ENCODE results near the gene ZFAND2B.

The ZFAND2B gene, protein sequence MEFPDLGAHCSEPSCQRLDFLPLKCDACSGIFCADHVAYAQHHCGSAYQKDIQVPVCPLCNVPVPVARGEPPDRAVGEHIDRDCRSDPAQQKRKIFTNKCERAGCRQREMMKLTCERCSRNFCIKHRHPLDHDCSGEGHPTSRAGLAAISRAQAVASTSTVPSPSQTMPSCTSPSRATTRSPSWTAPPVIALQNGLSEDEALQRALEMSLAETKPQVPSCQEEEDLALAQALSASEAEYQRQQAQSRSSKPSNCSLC

DNA sequence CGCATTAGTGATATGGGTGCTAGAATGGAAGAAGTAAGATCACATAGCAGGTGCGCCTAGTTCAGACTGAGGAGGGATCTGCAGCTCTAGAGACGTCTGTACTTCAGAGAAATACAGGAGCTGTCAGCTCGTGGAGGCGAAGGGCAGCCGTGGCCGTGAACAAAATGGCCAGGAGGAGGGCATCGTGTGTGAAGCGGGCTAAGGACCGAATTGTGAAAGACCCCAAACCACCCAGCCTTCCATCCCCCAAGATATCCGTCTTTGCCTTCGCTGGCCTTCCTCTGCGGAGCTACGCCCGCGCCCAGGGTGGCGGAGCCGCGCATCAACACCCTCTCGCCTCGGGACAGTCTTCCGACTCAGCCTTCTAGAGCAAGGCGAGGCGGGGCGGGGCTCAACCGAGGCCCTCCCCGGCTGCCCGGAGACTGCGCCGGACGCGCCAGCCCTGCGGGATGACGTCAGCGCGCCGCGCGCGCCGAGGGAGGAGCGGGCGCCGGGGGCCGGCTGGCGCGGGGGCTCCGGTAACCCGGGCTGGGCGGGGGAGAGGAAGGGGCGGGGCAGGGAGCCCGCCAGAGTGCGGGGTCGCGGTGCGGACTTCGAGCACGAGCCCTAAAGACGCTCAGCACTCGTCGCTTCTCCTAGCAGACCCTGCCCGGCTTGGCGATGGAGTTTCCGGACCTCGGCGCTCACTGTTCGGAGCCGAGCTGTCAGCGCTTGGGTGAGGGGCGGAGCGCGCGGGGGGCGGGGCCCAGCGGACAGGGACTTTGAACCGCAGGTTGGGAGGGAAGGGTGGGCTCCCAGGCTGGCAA is at the start of gene ZFAND2B:
TSS of gene ZFAND2B (plus strand) at position 455 of the 806 bp plus-strand sequence. CDS start at position 661, 206 bp downstream.
- ATAC-seq = peak; percentile 97

DNA sequence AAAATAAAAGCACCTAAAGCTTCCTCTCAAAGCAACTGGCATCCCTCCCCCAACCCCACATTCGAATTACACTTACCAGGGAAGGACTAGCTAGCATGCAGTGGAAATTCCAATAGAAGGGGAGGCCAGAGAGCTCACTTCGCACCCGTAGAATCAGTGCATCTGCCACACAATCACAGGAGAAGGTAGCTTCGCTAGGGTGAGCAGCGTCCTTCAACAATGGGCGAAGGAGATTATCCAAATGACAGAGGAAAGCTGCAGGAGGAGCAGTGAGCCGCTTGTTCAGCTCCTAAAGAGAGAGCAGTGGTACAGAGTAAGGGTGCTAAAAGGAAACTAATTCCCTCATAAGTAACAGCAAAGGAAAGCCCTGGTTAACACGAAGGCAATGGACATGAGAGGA is 49.2 kb upstream of the ZFAND2B start:
- no peak for ATAC-seq
- no peak for DNase-seq

More for the DNA sequence above, at the start of gene ZFAND2B:
- peak; percentile 97 for DNase-seq

DNA sequence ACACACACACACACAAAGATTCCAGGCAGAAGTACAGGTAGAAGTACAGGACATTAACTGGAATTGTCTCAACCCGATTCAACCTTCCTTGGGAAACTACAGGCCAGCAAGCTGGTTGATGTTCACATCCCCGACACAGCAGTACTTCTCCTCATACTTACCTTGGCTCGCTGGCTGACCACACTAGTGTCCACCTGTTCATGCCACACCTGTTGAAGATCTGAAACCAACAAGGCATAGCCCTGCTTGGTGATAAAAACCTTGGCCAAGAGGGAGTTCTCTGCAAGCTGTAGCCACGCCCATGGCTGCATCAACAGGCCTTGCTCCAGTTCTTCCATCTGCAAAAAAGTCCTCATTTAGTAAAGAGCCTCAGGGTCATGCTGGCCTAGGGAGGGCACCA is 48.6 kb upstream of the ZFAND2B start:
- no peak for DNase-seq
- no peak for ATAC-seq

DNA sequence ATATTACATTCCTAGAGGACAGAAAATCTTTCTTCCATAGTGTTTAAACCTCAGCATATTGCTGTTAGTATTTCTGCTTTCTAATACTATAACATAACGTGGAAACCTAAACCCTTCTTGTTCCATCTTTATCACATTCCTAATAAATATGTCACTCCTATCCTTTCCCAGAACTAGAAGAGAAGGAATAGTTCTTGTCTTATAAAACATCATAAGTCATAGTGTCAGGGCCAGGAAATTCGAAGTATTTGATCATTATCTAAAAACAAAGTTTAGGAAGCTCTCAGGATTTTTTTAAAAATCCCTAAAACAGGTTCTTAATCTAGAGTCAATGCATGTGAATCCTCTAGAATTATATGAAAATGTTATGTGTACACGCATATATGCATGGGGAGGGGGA is 48.0 kb upstream of the ZFAND2B start:
- DNase-seq (no peak), ATAC-seq (no peak)

DNA sequence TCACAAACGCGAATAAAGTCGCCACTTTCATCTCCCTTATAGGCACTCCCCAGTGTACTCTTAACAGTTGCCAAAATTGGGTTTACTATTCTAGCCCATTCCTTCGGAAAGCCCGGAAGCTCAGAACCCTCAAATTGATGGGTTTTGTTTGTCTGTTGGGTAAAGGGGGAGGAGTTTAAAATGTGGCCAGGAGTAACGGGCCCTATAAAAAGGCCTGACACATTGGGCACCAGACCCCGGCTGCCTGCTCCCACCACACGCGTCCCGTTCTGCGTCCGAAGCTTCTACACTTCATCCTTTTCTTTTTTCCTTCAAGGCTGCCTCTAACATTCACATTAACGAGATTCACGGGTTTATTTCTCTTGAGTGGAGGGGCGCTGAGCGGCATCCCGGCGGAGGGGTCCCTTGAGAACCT is 46.8 kb upstream of the ZFAND2B start:
- DNase-seq (no peak), ATAC-seq (no peak)

DNA sequence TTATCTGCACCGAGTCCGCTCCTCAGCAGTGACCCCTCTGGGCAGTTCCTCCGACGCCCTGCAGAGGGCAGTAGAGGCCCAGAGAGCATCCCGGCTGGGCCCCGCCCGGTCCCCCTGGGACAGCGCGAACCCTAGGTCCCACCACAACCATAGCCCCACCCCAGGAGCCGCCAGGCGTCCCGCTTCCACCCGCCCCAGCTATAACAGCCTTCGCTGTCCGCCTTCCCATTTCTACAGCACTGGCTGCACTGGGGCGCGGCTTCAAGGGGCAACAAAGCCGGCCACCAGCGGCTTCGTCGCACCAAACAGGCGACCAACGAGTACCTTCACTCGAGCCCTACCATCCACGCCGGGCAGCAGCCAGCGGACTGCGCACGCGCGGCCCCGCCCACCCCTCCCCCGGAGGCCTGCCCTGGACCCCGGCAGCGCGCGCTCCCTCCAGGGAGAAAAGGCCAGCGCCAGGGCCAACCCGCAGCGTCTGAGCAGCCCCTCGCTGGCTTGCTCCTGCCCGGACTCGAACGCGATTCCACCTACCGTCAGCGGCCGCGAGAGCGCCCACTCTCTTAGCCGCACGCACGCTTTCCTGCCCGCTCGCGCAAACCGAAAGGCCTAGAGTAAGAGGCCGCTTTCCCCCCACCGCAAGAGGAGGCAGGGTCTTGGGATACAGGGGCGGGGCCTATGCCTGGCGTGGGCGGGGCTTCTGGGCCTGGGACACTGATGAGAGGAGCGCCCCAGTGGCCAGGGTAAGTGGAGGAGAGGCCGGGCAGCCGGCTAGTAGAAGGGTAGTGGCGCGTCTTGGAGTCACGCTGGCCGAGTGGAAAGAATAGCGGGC is 46.2 kb upstream of the ZFAND2B start, which contains the start of gene NHEJ1:
TSS of gene NHEJ1 (minus strand) at position 630 of the 832 bp plus-strand sequence. CDS start 2,453 bp downstream, outside the sequence.
- ATAC-seq (peak; percentile 95), DNase-seq (peak; percentile 96)

DNA sequence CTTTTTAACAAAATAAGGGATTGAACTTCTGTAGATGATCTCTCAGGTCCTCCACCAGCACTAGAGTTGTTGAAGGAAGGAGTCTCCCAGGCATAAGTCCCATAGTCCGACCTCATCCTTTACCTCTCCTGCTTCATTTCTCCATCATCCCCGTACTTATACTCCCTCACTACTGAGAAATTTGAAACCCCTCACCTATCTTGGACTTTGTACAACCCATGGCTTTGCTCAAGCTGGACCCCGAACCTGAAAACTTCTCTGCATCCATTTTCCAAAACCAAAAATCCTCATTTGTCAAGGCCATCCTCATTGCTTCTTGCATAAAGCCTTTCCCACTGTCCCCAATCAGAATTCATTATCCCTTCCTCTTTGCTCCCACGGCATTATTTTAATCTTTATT is 45.5 kb upstream of the ZFAND2B start:
- DNase-seq (no peak), ATAC-seq (no peak)

DNA sequence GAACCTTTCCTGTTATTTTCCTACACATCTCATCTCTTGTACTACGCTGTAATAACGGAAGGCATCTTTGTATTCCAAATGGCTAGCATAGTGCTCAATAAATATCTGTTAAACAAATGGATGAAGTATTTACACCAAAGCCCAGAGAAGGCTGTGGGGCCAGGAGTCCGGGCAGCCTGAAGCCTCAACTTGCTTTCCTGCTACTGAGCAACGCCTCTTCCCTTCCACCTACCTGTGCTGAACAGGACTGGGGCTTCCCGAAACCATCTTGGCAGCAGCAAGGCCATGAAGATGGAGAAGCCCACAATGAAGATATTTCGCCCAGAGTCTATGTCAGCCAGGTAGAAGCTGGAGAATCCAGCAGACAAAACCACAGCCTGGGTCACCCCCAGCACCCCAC is 43.4 kb upstream of the ZFAND2B start:
- no peak for DNase-seq
- ATAC-seq = no peak

DNA sequence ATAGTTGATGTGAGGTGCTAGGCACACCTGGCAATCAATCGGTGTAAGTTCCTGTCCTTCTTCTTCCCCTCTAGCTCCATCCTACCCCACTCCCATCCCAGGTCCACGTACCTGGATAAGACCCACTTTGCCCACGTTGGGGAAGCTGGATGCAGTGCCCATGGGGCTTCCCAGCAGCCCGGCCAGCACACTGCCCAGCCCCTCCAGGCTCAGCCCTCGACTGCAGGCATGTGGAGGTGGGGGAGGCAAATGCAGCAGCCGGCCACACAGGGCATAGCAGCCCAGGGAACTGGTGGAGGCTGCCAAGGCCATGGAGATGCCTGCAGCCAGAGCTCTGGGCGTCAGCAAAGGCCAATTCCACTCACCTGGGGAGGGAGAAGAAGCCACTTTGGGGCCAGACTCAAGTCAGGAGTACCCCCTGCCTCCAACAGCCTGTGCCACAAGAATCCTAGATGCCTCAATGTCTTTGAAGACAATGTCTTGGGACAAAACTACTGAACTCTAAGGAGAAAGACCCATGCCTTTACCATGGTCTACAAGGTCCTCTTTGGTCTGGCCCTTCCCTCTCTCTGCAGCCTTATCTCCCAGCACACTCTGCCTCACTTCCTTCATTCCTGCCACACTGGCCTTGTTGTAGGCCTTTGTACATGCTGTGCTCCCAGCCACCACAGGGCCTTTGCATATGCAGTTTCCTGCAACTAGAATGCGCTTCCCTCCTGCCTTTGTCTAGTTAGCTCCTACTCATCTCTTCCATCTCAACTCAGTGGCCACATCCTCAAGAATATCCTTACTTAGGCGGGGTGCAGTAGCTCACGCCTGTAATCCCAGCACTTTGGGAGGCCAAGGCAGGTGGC is 41.3 kb upstream of the ZFAND2B start:
- DNase-seq (no peak), ATAC-seq (no peak)

DNA sequence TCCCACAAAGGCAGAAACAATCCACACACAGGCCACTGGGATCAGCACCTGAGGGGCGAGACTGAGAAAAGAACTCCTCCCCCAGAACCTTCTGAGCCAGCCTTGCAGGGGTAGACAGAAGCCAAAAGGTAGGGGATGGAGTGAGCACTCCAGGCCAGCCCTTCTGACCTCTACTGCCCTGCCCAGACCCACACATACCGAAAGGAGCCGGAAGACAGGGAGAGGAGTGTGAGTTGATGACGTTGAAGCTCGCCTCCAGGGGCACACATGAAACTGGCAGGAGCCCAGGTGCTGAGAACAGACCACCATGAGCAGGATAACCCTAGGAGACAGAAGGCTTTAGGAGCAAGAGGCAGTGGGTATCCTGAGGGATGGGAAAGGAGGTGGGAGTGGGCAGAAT is 38.6 kb upstream of the ZFAND2B start:
- ATAC-seq (no peak), DNase-seq (no peak)

DNA sequence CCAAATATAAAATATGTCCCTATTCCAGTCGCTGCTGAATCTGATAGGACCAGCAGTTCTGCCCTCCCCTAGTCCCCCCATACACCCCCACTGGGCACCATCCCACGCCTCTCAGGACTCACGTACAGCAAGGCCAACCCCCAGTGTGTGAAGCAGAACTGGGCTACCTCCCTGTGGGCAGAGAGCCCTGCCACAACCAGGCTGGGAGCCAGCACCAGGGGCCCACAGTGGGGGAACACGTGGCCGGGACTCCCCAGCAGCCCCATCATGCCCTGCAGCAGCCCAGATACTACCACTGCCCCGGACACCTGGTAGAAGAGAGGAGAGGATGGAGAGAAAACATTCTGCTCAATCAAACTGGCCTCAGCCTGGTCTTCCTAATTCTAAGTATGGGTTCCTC is 38.1 kb upstream of the ZFAND2B start:
- DNase-seq = no peak
- ATAC-seq = no peak

DNA sequence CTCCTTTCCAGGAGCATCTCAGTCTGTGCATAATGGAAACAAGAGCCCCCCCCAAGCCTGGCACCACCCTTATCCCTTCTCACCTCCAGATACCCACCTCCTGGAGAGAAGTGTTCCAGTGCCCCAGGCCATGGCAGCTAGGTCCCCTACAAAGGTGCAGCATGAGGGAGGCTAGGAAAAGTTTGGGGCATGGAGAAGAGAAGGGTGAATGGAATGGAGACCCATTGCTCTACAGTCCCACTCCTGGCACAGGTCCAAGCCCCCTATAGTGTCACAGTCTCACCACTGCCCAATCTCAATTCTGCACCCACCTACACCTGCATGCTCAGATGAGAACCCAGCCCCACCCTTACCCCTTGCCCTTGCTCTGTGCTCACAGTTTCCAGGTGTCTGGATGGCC is 37.6 kb upstream of the ZFAND2B start:
- no peak for ATAC-seq

DNA sequence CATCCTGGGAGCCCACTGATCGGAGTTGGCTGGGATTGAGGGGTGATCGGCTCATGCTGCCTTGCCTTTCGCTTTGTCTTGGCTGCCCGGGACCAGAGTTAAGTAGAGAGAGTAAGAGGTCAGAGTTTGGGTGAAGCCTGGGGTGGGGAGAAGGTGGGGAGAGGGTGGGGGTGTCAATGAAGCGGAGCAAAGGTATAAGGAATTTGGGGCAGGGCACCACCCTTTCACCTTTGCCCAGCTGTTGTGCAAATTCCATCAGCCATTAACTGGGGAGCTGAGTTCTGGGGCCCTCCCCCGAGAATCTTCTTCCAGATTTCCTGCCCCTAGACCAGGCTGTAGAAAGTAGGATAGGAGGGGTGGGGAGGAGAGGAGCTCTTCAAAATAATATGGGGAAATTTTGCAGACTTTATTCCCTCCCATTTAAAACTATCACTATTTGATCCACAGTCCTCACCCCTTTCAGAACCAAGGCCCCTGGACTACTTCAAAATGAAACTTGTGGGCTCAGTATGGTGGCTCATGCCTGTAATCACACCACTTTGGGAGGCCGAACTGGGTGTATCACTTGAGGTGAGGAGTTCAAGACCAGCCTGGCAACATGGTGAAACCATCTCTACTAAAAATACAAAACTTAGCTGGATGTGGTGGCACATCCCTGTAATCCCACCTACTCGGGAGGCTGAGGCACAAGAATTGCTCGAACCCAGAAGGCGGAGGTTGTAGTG is 36.5 kb upstream of the ZFAND2B start, which contains the start of gene SLC23A3:
TSS of gene SLC23A3 (minus strand) at position 100 of the 725 bp plus-strand sequence. CDS start at position 55, 45 bp downstream.
- no peak for ATAC-seq
- no peak for DNase-seq

More for the DNA sequence above, 37.6 kb upstream of the ZFAND2B start:
- no peak for DNase-seq

DNA sequence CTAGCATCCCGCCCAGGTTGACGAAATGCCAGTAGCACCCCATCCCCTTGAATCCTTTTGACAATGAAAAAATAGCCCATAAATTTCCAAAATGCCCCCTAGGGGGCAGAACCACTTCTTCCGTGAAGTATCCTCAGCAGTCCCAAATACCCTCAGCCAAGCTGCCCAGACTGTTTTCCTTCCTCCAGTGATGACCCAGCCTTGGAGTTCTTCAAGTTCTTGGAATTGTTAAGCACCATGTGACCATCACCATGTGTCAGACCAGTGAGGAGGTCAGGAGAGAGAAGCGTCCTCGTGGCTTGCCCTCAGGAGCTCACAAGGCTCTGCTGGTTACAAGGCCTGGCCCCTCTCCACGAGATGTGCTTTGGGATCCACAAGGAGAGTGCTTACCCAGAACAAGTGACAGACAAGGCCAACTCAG is 35.3 kb upstream of the ZFAND2B start:
- peak; percentile 36 for DNase-seq
- peak; percentile 41 for ATAC-seq

DNA sequence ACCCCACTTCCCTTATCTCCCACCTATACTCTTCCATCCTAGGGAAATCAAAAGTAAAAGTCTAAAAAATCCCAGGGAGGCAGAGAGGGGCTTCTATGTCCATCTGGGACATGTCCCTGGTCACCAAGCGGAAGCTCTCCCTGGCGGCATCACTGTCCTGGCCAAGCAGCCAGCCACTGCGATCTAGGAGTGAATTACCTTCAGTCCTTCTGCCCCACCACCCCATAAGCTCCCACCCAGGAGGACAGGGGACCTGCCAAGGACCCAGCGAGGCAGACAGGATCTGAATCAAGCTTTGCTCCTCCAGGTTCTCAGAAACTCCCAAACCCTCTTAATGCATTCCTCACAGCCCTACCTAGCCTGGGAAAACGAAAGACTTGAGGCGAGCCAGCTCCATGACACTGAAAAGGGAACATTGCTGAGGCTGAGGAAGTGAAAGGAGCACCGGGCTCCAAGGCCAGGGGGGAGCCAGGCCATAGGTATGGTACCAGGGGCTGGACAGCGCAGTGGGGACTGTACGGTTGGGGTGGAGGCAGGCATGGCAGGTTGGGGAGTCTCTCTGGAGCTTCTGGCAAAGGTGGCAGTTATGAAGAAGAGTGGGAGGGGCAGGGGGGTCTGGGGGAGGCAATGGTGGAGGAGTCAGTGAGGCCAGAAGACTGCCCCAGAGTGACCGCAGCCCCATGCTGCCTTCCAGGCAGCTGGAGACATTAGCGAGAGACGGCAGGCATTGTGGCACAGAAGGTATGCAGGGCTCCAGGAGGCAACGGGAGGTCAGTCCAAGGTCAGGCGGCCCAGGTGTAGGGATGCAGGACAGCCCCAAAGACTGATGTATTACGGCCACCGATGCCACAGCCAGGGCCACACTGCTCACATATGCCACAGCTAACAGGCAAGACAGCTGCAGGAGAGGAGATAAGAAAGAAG is 34.1 kb upstream of the ZFAND2B start:
- DNase-seq (no peak), ATAC-seq (no peak)

DNA sequence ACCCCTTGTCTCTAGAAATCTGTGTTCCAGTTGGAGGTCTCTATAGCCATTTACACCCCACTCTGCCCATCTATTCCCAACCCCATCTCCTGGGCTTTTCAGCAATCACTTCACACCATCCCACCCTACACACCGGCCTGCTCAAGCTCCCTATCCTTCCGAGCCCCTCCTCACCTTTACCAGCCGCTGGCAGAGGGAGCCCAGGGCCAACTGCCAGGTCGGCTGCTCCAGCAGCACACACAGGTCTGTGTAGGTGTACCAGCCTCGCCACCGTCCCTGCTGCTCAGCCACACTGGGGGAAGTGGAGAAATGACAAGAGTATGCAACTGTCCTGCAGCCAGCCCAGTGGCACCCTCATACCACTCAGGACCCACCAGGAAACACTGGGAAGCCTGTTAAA is 33.4 kb upstream of the ZFAND2B start:
- DNase-seq (no peak), ATAC-seq (no peak)

DNA sequence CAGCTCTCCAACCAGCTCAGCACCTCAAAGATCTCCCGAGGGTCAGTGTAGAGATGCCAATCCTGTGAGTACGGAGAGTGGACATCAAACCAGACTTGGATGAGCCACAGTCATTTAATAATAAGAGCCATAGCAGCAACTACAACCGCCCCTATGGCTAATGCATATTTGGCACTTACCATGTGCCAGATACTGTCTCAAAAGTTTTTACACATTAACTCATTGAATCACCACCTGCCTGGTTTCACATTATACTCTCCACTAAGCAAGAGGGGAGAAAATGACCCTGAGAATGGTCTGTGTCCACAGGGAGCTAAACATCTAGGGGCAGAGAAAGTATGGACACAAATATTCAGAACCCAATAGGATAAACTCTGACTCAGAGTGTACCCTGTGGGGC is 32.4 kb upstream of the ZFAND2B start:
- ATAC-seq = no peak
- DNase-seq = no peak

DNA sequence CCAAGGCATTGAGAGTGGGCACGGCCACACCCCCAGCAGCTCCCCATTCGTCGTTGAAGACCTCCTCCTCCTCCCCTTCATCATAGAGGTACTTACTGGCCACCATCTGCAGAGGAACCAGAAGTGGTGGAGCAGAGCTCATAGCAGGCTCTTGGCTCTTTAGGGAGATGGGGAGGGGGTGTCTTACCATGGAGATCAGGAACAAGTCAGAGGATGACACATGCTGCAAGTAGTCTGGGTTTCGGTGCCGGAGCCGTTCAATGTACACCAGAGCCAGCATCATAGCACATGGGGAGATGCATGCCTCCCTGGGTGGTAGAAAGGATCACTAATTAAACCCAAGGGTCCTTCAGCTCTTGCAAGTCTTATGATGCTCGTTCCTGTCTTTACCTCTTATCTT is 31.8 kb upstream of the ZFAND2B start:
- ATAC-seq (no peak), DNase-seq (no peak)

DNA sequence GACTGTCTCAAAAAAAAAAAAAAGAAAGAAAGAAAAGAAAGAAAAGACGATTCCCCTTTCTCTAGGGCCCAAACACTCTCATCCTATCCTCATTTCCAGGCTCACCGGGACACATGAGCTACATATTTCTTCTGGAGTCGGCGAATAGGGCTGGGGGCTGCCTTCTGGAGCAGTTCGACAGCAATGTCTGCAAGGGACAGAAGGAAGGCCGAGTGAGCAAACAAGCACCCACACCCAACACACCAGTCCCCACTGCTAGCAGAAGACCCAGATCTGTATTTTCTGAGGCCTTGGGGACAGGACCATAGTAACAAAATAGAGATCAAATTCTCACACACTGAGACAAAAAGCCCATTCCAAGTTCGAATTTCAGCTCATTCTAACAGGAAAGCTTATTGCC is 31.1 kb upstream of the ZFAND2B start:
- ATAC-seq = no peak

More for the DNA sequence above, 31.1 kb upstream of the ZFAND2B start:
- DNase-seq = no peak
